ENCODE results near the gene LYSMD2.

Gene LYSMD2

DNA sequence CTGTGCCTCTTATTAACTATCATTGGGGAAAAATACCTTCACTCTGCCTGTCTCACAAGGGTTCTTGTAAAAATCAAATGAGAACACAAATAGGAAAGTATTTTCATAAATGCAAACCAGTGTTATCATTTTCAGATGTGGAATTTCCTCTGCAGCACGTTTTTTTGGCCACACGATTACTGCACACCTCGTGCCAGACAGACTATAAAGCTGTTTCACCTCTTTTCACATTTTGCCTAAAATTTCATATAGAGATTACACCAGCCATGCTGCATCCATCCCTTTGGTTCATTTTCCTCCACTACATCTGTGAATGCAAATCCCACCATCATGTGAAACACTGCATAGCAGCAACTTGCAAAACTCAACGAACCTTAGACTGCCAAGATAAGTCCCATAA, 12.7 kb upstream of the LYSMD2 start:
- TF ChIP-seq, protein P1, sequence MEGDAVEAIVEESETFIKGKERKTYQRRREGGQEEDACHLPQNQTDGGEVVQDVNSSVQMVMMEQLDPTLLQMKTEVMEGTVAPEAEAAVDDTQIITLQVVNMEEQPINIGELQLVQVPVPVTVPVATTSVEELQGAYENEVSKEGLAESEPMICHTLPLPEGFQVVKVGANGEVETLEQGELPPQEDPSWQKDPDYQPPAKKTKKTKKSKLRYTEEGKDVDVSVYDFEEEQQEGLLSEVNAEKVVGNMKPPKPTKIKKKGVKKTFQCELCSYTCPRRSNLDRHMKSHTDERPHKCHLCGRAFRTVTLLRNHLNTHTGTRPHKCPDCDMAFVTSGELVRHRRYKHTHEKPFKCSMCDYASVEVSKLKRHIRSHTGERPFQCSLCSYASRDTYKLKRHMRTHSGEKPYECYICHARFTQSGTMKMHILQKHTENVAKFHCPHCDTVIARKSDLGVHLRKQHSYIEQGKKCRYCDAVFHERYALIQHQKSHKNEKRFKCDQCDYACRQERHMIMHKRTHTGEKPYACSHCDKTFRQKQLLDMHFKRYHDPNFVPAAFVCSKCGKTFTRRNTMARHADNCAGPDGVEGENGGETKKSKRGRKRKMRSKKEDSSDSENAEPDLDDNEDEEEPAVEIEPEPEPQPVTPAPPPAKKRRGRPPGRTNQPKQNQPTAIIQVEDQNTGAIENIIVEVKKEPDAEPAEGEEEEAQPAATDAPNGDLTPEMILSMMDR (IDR thresholded peaks at IDR 0.05; ENCODE audit: control extremely low read depth, extremely low read depth, low read depth, missing control alignments): no peak
- CTCF ChIA-PET: no interaction called here
- no peak for DNase-seq (ENCODE audit: extremely low spot score)
- POLR2A ChIA-PET: no interaction called here

DNA sequence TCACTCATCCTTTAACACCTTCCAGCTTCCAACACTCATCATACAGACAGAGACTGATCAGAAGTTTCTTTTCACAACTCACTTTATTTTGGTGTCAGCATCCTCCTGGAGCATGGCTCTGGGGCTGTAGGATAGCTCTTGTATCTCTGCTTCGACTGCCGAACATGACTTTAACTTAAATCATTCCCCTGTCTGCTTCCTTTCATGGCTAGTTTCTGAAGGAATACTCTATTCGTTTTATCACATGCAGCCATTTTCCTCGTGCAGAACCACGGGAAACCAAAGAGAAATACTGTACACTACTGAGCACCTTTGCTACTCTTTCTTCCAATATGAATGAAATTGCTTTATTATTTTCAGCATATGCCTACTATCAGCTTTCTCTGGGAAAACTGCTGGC, 11.9 kb upstream of the LYSMD2 start:
- ChIA-PET POLR2A (no interaction called here), CTCF (interaction anchor here (1.2 to 2.6 kb wide), 4 partner anchors 13 to 32 kb away, joined by 3 to 10 read pairs (median 4); partner anchors contain the start of gene LYSMD2)
- TF ChIP-seq, protein P1 (IDR thresholded peaks at IDR 0.05; ENCODE audit: control extremely low read depth, extremely low read depth, low read depth, missing control alignments): no peak
- no peak for DNase-seq (ENCODE audit: extremely low spot score)

- CTCF ChIA-PET: interaction anchor here (2.2 to 3.7 kb wide), 2 partner anchors 38 to 89 kb away, joined by 8 to 15 read pairs; no protein-coding TSS in a partner anchor
- POLR2A ChIA-PET: no interaction called here
- DNase-seq (ENCODE audit: extremely low spot score): no peak
- TF ChIP-seq, protein P1 (IDR thresholded peaks at IDR 0.05; ENCODE audit: control extremely low read depth, extremely low read depth, low read depth, missing control alignments): no peak
Observed at GRCh38 chr15:51739061-51739712, 1.7 kb upstream of the LYSMD2 start.

GRCh38 chr15:51738553-51738952, 1.1 kb upstream of the LYSMD2 start:
- DNase-seq (ENCODE audit: extremely low spot score): no peak
- TF ChIP-seq, protein P1 (IDR thresholded peaks at IDR 0.05; ENCODE audit: control extremely low read depth, extremely low read depth, low read depth, missing control alignments): no peak
- ChIA-PET POLR2A (no interaction called here), CTCF (interaction anchor here (1.3 to 3.7 kb wide), 3 partner anchors 19 to 89 kb away, joined by 3 to 15 read pairs (median 8); no protein-coding TSS in a partner anchor)

GRCh38 chr15:51736751-51737521, 519 bp downstream of the LYSMD2 start:
- ChIA-PET POLR2A (no interaction called here), CTCF (interaction anchor here (0.7 to 3.7 kb wide), 10 partner anchors 11 to 200 kb away, joined by 3 to 18 read pairs (median 3); no protein-coding TSS in a partner anchor)
- TF ChIP-seq, protein P1 (IDR thresholded peaks at IDR 0.05; ENCODE audit: control extremely low read depth, extremely low read depth, low read depth, missing control alignments): no peak
- peak; percentile 61 for DNase-seq (ENCODE audit: extremely low spot score)

DNA sequence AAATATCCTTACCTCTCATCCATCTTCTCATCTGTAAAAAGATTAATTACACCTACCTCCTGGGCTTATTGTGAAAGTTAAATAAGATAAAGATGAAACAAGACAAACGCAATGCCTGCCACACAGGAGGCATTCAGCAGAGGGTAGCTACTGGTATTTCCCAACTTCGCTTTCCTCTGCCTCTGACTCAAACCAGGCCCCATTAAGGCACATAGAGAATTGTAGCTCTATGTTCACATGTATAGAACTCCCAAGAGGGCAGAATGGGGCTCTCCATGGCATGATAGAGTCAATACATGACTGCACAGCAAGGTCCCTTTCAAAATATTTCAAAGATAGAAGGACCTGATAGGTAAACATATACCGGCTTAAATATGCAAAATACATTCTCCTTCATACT, 1.4 kb downstream of the LYSMD2 start:
- TF ChIP-seq, protein P1 (IDR thresholded peaks at IDR 0.05; ENCODE audit: control extremely low read depth, extremely low read depth, low read depth, missing control alignments): no peak
- POLR2A ChIA-PET: no interaction called here
- DNase-seq (ENCODE audit: extremely low spot score): no peak
- CTCF ChIA-PET: interaction anchor here (1.1 to 3.7 kb wide), 7 partner anchors 10 to 199 kb away, joined by 3 to 18 read pairs (median 5); no protein-coding TSS in a partner anchor

All from GM10248 (cell line).